Measurements from ENCODE around the gene THBD.

The THBD gene, protein sequence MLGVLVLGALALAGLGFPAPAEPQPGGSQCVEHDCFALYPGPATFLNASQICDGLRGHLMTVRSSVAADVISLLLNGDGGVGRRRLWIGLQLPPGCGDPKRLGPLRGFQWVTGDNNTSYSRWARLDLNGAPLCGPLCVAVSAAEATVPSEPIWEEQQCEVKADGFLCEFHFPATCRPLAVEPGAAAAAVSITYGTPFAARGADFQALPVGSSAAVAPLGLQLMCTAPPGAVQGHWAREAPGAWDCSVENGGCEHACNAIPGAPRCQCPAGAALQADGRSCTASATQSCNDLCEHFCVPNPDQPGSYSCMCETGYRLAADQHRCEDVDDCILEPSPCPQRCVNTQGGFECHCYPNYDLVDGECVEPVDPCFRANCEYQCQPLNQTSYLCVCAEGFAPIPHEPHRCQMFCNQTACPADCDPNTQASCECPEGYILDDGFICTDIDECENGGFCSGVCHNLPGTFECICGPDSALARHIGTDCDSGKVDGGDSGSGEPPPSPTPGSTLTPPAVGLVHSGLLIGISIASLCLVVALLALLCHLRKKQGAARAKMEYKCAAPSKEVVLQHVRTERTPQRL

DNA sequence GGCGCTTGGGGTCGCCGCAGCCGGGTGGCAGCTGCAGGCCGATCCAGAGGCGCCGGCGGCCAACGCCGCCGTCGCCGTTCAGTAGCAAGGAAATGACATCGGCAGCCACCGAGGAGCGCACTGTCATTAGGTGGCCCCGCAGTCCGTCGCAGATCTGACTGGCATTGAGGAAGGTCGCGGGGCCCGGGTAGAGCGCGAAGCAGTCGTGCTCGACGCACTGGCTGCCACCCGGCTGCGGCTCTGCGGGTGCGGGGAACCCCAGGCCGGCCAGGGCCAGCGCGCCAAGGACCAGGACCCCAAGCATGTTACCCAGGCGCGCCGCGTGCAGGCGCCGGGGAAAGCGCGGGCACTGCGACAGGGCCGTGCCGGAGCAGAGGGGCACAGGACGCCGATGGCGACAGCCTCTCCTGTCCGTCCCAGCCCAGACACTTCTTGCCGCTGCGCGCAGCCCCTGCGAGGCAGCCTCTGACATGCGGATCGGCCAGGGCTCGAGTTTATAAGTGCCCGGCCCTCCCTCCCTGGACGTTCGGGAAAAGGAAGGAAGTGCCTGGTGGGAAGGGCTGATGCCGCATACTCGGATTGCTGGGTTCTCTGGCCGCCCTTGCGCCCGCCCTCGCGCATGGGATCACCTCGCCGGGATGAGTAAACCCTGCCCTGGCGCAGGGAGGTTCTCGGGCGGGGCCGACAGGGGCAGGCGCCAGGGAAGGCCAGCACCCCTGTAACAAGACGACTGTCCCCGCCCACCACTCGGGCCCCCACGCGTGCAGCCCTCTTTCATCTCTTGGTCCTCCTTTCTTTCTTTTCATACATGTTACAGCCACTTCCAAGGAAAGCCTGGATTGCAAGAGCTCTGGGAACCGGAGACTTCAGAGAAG, at the start of gene THBD:
THBD (minus strand) TSS at position 472 of the 875 bp plus-strand sequence; CDS start at position 304, 168 bp downstream.
- DNase-seq (ENCODE audit: low read depth in 2 of 2): no peak

DNA sequence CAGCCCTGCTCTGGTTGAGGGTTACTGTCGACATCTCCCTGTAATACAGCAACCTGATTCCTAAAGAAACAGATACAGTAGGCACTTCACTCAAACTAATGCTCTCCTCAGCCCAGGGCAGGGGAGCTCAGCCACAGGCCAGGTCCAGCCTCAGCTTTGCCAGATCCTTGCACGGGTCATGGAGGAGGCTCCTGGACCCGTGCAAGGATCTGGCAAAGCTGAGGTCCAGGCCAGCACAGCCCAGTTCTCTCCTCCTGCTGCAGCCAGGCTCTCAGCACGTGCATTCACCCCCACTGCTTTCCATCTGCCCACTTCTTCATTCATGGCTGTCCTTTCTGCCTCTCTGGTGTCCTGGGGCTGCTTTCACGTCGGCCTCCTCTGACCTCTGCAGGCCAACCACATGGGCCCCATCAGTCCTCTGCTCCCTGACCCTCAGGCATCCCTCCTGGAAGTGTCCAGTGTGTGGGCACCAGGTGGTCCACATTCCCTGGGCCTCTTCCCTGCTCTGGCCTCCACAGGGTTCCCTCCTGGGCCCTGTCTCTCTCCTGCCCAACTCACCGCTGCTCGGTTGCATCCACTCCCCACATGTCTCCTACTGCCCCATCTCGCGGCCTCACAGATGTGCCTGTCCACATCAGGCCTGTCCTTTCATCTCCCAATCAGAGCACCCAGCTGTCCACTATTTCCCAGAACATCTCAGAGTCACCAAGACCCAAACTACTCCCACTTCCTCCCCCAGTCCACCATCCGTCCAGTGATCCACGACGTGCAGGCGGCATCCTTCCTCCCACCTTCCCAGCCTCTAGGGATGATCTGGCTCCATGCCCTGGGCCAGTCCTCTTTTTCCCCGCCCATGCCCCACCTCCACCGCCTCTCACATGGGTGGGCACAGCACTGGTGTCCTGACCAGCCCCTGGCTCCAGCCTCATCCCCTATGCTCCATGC, 48.4 kb upstream of the THBD start:
- DNase-seq (ENCODE audit: low read depth in 2 of 2): no peak

DNA sequence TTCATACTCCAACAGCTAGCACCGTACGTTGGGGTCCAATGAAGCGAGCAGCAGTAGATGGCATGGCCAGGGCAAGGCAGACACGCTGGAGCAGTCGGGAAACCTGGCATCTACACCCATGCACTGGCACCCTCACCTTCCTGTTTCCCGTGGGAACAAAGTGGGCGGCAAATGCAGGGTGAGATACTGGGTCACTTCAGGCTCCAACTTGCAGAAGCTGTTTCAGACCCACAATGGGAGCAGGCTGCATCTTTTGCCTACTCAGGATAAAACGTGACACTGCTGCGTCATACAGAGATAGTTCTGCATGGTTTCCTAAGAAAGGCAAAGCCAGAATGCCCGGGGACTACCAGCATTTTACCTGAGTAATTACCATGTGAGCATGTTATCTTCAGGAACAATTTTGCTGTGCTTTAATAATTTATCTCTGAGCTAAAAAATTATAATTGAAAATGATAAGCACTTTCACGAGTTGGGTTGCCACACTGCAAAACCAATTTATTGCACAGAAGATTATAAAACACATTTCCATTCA, 47.6 kb upstream of the THBD start:
- DNase-seq (ENCODE audit: low read depth in 2 of 2): no peak

DNA sequence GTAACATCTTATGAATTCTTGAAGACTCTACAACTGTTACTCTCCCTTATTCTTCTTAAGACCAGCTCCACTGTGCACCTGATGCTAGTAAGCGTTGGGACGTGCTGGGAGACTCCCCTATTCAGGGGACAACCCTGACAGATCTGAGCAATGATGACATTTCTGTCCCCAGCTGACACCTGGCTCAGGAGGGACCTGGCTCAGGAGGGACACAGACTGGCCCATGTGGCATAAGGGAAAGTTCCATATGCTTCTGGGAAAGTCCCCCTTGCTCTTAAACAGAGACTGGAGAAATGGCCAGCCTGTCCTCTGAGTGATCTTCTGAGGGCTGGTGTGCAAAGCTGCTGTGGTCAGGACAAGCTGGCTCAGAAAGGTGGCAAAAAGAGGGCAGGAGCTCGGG, 46.6 kb upstream of the THBD start:
- DNase-seq (ENCODE audit: low read depth in 2 of 2): no peak

DNA sequence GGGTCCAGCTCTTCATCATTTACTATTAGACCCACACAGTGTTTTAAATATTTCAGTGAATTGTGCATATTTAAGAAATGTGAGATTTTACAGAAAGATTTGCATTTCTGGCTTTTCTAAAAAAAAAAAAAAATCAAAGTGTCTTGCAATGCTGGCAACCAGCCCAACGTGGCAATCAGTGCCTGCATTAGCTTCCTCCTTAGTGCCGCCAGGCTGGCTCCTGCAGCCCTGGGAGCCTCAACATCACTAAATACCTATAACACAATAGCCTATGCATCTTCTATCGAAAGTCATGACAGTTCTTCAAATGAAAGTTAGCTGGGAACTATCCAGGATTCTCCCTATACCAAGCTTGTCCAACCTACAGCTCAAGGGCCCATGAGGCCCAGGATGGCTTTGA, 46.0 kb upstream of the THBD start:
- DNase-seq (ENCODE audit: low read depth in 2 of 2): no peak

DNA sequence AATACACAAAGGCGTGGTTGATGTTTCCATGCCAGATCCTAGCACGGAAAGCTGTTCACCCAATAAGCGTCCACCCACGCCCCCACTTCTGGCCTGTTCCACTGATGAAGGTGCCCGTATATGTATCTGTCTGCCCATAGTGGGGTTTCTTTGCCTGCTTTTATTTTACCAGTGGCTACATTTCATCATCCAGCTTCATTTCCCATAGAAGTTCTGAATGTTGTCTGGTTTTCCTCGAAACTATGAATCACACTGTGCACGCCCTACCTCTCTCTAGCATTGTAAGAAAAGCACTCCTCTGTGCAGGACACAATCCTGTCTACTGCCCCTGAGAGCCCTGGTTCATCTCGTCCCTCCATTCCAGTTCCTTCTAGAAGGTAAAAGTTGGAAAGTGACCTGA, 45.5 kb upstream of the THBD start:
- DNase-seq (ENCODE audit: low read depth in 2 of 2): no peak

DNA sequence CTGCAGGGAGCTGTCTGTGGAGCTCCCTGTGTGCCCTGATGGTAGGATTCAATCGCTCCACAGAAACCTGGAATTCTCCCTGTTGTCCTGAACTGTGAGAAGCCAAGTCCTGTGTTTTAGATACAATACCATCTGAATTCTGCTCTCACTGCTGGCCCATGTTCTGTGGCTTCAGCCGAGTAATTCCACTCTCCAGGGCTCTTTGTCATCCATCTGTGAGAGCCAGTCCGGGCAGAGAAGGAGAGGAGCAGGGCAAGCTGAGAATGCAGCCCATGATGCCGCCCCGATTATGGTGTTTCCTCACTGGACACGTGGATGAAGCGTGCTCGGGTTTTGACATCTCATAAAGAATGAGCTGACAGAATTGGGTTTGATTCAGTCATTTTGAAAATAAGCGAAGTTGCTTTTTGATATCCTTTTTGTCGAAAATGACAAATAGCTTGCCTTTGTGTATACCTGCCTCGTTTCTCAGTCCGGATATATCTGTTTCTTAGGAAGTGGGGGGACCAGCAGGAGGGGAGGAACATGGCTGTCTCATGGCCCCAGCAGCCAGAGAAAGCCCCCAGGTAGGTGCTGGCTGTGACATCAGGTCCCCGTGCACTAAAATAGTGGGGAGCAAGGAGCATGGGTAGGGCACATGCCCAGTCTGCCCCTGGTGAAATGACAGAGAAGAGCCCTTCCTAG, 44.9 kb upstream of the THBD start:
- no peak for DNase-seq (ENCODE audit: low read depth in 2 of 2)

DNA sequence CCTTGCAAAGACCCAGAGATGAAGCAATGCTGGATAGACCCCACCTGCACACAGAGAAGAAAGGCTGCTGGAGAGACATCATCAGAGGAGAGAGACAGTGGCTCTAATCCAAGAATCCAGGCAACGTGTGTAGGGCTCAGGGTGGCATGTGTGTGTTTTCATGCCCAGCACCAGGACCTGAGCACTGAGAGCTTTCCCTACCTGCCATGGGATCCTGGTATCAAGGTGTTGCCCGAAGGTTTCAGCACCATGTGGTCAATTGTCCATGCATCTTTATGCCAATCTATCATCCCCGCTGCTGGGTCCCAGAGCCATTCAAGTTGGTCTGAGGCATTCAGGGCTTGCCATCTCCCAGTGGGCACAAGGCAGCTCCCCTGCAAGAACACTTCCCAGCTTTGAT, 44.1 kb upstream of the THBD start:
- DNase-seq (ENCODE audit: low read depth in 2 of 2): no peak

DNA sequence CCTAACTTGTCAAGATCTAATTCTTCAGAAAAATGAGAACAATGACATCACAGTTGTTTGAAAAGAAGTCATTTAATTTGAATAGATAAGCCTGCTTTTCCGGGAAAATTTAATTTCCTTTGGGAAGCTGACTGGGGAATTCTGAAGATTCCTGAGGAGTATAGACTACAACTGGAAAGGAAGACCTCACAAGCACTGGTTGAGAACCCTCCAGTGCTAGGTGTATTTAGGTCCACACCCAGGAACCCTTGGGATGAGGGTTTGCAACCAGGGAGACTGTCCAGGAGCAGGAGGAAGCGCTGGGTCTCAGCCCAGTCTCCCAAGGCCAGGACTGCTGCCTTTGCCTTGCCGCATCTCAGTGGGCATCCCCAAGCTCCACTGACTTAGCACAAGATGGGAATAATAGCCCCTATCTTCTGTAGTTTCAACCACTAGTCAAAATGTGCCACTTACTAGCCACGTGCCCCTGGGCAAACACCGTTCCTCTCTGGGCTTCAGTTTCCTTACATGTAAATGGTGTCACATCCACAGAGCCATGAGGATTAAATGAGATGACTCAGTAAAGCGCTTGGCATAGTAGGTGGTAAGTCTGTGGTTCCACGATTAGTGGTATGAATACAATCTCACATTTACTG, 43.5 kb upstream of the THBD start:
- DNase-seq (ENCODE audit: low read depth in 2 of 2): no peak

DNA sequence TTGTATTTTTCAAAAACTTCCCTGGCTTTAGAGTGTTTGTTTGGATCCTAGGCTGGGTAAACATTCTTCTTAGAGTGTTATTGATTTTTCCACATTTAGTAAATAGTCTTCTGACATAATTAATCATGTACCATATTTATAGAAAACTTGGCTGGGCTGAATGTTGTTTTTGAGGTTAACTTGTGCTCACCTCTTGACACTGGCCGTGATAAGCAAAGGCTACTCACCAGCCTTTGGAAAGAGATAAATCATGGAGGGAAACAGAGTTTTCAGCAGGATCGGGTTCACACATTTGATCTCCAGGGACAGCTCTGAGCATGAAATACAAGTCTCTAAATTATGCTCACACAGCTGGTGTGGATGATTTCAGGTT, 42.9 kb upstream of the THBD start:
- DNase-seq (ENCODE audit: low read depth in 2 of 2): no peak

DNA sequence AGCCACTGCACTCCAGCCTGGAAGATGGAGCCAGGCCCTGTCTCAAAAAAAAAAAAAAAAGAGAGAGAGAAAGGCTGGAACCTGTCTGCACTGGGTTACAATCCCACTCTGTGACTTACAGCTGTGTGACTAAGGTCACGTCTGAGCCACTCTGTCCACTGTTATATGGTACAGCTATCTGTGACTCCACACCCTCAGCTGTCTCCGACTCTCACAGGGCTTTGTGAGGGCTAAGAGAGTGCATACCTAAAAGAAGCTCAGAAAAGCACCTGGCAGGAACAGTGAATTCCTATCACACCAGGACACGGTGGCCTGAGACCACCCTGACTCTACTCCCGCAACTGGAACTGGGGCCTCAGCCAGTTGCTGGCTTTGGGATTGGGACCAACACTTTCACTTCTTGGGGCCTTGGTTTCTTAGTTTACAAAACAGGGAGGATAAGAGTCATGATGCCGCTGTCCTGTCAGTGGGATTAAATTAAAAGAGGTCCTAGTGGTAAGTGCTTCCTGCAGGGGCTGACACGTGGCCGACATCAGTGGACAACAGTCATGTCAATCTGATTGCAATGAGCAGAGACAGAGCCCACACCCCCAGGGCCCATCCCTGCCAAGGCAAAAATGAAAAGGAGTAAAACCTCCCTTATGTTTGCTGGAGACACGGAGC, 42.4 kb upstream of the THBD start:
- no peak for DNase-seq (ENCODE audit: low read depth in 2 of 2)

DNA sequence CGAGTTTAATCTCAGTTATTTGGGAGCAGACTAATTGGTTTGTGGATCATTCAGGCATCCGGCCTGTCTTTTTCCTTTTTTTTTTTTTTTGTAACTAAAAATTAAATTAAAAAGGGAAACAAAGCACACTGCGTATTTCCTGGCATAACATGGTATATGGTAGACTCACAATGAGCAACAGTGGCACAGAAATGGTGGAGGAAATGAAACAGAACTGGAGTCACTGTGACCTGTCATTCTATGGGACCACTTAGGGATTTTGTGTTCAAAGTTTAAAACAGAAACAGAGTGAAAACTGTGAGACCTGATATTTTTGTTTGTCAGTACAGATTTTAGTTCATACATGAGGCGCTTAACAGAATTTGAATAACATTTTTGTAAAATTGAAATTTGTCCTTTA, 41.4 kb upstream of the THBD start:
- DNase-seq (ENCODE audit: low read depth in 2 of 2): no peak

DNA sequence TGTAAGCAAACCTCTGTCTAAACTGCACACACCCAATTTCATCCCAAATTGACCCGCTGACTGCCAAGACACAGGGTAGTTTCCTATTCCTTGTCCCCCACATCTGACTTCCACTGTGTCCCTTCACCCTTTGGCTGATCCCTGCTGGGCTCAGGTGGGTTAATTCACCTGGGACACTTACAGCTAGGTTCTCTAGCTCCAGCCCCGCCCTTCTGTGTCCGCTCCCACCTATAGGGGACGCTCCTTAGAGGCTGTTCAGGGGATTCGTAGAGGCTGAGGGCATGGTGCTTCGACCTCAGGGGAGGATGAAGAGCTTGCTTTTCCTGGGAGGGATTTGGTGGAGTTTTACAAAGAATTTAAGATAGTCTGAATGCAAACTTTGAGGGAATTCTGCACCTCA, 40.7 kb upstream of the THBD start:
- DNase-seq (ENCODE audit: low read depth in 2 of 2): no peak

DNA sequence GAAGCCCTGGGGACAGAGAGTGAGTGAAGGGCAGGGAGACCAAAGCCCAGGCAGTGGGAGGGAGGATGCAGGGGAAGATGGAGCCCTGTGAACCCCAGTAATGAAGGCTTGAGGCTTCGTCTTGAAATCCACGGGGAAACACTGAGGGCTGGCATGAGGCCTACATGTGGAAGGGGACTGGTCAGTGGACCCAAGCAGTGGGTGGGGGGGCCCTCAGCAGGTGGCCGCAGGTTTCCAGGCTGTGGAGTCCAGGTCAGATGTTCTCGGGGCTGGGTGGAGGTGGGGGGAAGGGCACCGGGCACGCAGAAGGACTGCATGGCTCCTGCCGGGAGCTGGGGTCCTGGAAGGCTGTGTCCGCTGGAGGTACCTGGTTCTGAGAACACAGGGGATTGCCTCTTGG, 39.4 kb upstream of the THBD start:
- DNase-seq (ENCODE audit: low read depth in 2 of 2): no peak

DNA sequence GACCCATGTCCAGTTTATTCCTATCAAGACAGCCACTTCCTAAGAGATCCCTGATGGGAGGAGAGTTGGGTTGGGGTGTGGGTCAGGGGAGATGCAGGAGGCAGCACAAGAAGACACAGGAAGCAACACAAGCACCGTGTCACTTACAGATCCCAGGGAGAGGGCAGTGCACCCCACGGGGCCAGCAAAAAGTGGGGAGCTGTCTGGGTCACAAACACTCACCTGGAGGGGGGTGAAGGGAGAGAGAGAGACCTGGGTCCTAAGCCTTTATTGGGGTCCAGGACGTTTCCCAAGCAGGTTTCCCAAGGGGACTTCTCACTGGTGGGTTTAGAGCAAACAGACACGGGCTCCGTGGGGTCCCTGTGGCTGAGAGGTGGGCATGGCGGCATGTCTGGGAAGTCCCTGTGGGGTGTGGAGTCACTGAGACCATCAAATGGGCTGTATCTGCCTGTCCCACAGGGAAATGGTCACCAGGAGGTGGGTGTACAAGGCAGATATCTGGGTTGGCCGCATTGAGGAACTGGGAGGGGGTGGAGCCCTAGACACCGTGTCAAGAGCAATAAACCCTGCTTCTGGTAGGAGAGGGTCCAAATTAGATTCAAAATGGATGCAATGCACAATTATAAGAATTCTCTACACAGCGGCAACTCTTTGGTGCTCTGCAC, 38.2 kb upstream of the THBD start:
- no peak for DNase-seq (ENCODE audit: low read depth in 2 of 2)

DNA sequence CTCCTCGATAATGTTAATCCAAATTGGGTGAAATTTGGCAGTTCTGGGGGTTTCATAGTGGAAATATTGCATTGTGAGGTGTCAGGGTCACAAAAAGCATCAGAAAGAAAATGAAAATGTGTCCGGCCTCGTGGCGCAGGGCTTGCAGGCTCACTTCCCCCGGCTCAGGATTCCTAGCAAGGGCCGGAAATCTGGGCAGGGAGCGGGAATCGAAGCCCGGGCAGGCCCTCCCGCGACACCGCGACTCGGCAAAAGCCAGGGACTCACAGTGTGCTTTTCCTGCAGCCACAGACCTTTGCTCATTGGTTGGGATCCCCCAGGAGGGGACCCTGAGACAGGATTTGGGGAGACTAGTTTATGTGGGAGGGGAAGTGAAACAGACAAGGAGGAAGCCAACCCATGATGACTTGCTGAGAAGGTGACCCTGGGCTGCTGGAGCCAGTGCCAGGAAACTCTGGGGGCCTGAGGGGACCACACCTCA, 37.5 kb upstream of the THBD start:
- no peak for DNase-seq (ENCODE audit: low read depth in 2 of 2)

DNA sequence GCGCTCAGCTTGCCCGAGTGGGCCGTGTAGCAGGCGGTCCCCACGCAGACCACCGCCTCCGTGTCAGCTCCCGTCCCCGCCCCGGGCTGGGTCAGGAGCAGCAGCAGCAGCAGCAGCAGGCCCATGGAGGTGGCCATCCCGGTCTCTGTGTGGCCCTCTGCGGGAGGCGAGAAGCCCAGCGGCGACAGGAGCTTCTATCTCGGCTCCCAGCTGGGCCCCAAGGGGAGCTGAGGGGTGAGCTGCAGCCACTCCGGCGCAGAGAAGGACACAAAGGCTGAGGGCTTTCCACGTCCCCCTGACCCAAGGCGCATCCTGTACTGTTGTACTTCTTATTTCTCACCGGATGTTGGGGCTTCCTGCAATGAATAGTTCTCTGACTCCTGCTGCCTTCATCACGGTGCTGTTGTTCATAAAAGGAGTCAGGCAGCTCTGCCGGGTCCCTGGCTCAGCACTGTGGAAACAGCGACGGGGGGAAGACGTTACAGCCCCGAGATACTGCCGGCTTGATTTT, 36.6 kb upstream of the THBD start, which contains the start of gene CD93:
CD93 (minus strand) TSS at position 269 of the 511 bp plus-strand sequence; CDS start at position 137, 132 bp downstream.
- no peak for DNase-seq (ENCODE audit: low read depth in 2 of 2)

DNA sequence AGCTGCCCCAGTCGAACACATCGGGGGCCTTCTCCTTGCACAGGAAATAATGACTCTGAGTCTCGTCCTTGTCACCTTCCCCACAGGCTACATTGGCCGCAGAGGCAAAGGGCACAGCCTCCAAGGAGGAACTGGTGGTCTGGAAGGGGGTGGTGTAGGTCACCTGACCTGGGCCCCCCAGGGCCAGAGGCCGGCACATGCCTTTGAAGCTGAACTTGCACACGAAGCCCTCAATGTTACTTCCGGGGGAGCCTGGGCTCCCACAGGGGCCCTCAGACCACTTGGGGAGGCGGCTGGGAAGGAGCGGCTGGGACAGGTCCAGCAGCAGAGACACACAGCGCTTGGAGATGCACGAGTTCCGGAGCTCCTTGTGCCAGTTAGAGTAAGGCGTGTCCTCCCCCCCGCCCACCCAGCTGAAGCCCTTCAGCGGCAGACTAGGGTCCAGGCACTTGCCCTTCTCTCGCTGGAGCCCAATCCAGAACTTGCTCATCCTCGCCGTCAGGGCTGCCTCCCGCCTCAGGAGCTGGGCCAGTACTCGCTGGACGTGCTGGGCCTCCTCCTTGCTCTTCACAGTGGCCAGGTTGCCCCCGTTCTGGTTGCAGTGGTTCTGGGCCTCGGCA, 36.1 kb upstream of the THBD start:
- no peak for DNase-seq (ENCODE audit: low read depth in 2 of 2)

Measured in stimulated activated CD4-positive, alpha-beta T cell treated with anti-CD3 and anti-CD28 coated beads, Interleukin-12 subunit alpha, Interleukin-12 subunit beta, amount 100 ng/mL, for 24 hours (primary cell).